Naive thymus-derived CD8-positive, alpha-beta T cell (primary cell): ENCODE results near the gene KRT4. TPM values are rescaled to one million over a fixed set of nuclear protein-coding genes. Genes with fewer than 3 reads are reported as not detected.

Experiments used
- ATAC-seq, 2 donors: fragments of 150-1000 bp; cut with Tn5 transposase in 1 of 2; sonication (Bioruptor Pico), chemical (Tn5 transposase) in 1 of 2; 1 replicate in 1 of 2; 2 replicates in 1 of 2; pipeline ENCODE4 v1.10.0; 2021; ENCODE audit warnings: mild to moderate bottlenecking in 2 of 2, moderate library complexity in 2 of 2
- POLR2A ChIA-PET: fragments of 350-600 bp; sonication (Branson Sonifier 250); formaldehyde crosslinking; loops from one replicate; lab custom pipeline; 2021; ENCODE audit warnings: antibody characterized with exemption; lab: Charles Lee
- DNase-seq, 10 donors: peaks; one replicate each; pipeline versions ENCODE4 v3.0.0 to v3.0.0-alpha.2; 2020 to 2022
- H3K27ac Mint-ChIP-seq, 10 donors: one replicate each; pipeline ENCODE4 v1.8.0; 2020 to 2022; ENCODE audit warnings: mild to moderate bottlenecking in 10 of 10, mixed read lengths in 10 of 10, moderate library complexity in 4 of 10, inconsistent platforms in 1 of 10
- H3K27me3 Mint-ChIP-seq, 5 donors: one replicate each; pipeline ENCODE4 v1.8.0; 2021 to 2022; ENCODE audit warnings: mixed read lengths in 5 of 5
- H3K36me3 Mint-ChIP-seq, 3 donors: one replicate each; pipeline ENCODE4 v1.8.0; 2020 to 2022; ENCODE audit warnings: mixed read lengths in 3 of 3, mild to moderate bottlenecking in 2 of 3, inconsistent platforms in 1 of 3
- H3K4me1 Mint-ChIP-seq, 4 donors: one replicate each; pipeline ENCODE4 v1.8.0; 2021 to 2022; ENCODE audit warnings: mixed read lengths in 4 of 4
- H3K4me3 Mint-ChIP-seq, 10 donors: one replicate each; pipeline ENCODE4 v1.8.0; 2020 to 2022; ENCODE audit warnings: mild to moderate bottlenecking in 10 of 10, mixed read lengths in 10 of 10, moderate library complexity in 6 of 10, inconsistent platforms in 1 of 10
- H3K9me3 Mint-ChIP-seq, 9 donors: one replicate each; pipeline ENCODE4 v1.8.0; 2020 to 2022; ENCODE audit warnings: mixed read lengths in 9 of 9, mild to moderate bottlenecking in 3 of 9, inconsistent platforms in 1 of 9, moderate library complexity in 1 of 9
- polyA plus RNA-seq, 3 donors: library from polyadenylated mRNA; unstranded; fragments of 300-500 nt; fragmentation: Illumina TruSeq; gene quantifications; one replicate each; pipeline ENCODE4 v1.2.3, GENCODE V29; 2021
- total RNA-seq, 8 experiments: library from RNA in 2 of 8; stranded (reverse) in 2 of 8; gene quantifications; one replicate each; pipeline ENCODE4 v1.2.3 and lab custom pipeline; 2021 to 2026

KRT4 gene
- total and polyA plus RNA-seq, 5 experiments from 2014 or later = not detected

GRCh38 chr12:52817003-52817698 lies 3.2 kb upstream of the KRT4 start:
- no peaks in the 10 kb centered on the region for H3K9me3 Mint-ChIP-seq
- H3K27me3 Mint-ChIP-seq = peaks cover 0 to 4% (median 0%) of the 10 kb centered on the region in 5 donors

GRCh38 chr12:52815676-52816588 lies 2.0 kb upstream of the KRT4 start:
- Mint-ChIP-seq H3K27ac (no peak overlapping the region), H3K4me1 (peaks cover 10 to 18% (median 14%) of the 10 kb centered on the region in 4 donors), H3K9me3 (no peaks in the 10 kb centered on the region), H3K27me3 (peaks cover 0 to 4% (median 0%) of the 10 kb centered on the region in 5 donors), H3K4me3 (no peak overlapping the region), H3K36me3 (no peaks in the 10 kb centered on the region)
- ATAC-seq (no peak), DNase-seq (no peak)
- POLR2A ChIA-PET = interaction anchor here (0.6 kb wide), 1 partner anchor 206 kb away, joined by 3 read pairs; no protein-coding TSS in a partner anchor

More at GRCh38 chr12:52817003-52817698, 3.2 kb upstream of the KRT4 start:
- Mint-ChIP-seq H3K36me3 (no peaks in the 10 kb centered on the region), H3K4me1 (peaks cover 10 to 22% (median 15%) of the 10 kb centered on the region in 4 donors), H3K4me3 (peak overlapping the region in 6 of 10 donors; percentile 2 to 50 (median 24)), H3K27ac (peak overlapping the region in 3 of 10 donors; percentile 49 to 76 (median 64))
- POLR2A ChIA-PET = no interaction called here
- no peak for DNase-seq
- no peak for ATAC-seq

GRCh38 chr12:52815161-52815560 lies 1.2 kb upstream of the KRT4 start:
- DNase-seq (no peak), ATAC-seq (no peak)
- H3K27me3 Mint-ChIP-seq = peaks cover 0 to 4% (median 0%) of the 10 kb centered on the region in 5 donors
- H3K27ac Mint-ChIP-seq = no peak overlapping the region
- no peaks in the 10 kb centered on the region for H3K36me3 Mint-ChIP-seq
- POLR2A ChIA-PET = no interaction called here
- no peaks in the 10 kb centered on the region for H3K9me3 Mint-ChIP-seq
- H3K4me3 Mint-ChIP-seq = no peak overlapping the region
- peaks cover 8 to 18% (median 14%) of the 10 kb centered on the region in 4 donors for H3K4me1 Mint-ChIP-seq

GRCh38 chr12:52814710-52815155 lies 817 bp upstream of the KRT4 start:
- POLR2A ChIA-PET = no interaction called here
- Mint-ChIP-seq H3K36me3 (no peaks in the 10 kb centered on the region), H3K27me3 (peaks cover 0 to 4% (median 0%) of the 10 kb centered on the region in 5 donors), H3K4me1 (peaks cover 8 to 18% (median 14%) of the 10 kb centered on the region in 4 donors), H3K9me3 (no peaks in the 10 kb centered on the region), H3K27ac (no peak overlapping the region), H3K4me3 (no peak overlapping the region)
- no peak for ATAC-seq
- DNase-seq = no peak

GRCh38 chr12:52813203-52813819 lies 605 bp downstream of the KRT4 start:
- Mint-ChIP-seq H3K4me3 (no peak overlapping the region), H3K27me3 (peaks cover 0 to 2% (median 0%) of the 10 kb centered on the region in 5 donors), H3K36me3 (no peaks in the 10 kb centered on the region), H3K9me3 (no peaks in the 10 kb centered on the region), H3K4me1 (peaks cover 8 to 13% (median 11%) of the 10 kb centered on the region in 4 donors), H3K27ac (no peak overlapping the region)
- ATAC-seq (no peak), DNase-seq (no peak)
- POLR2A ChIA-PET = no interaction called here

GRCh38 chr12:52812749-52813148 lies 1.2 kb downstream of the KRT4 start:
- no peaks in the 10 kb centered on the region for H3K36me3 Mint-ChIP-seq
- DNase-seq (no peak), ATAC-seq (no peak)
- POLR2A ChIA-PET = no interaction called here
- peaks cover 5 to 8% (median 6%) of the 10 kb centered on the region in 4 donors for H3K4me1 Mint-ChIP-seq
- no peak overlapping the region for H3K4me3 Mint-ChIP-seq
- H3K27me3 Mint-ChIP-seq = peaks cover 0 to 6% (median 1%) of the 10 kb centered on the region in 5 donors
- H3K9me3 Mint-ChIP-seq = no peaks in the 10 kb centered on the region
- H3K27ac Mint-ChIP-seq = peak overlapping the region in 1 of 10 donors; percentile 43

- POLR2A ChIA-PET = no interaction called here
- DNase-seq = no peak
- H3K9me3 Mint-ChIP-seq = no peaks in the 10 kb centered on the region
- no peak for ATAC-seq
- peak overlapping the region in 2 of 10 donors; percentile 47 to 69 for H3K27ac Mint-ChIP-seq
- peaks cover 0 to 10% (median 2%) of the 10 kb centered on the region in 5 donors for H3K27me3 Mint-ChIP-seq
- H3K4me1 Mint-ChIP-seq = peaks cover 0 to under 1% (median under 1%) of the 10 kb centered on the region in 4 donors
- no peak overlapping the region for H3K4me3 Mint-ChIP-seq
- no peaks in the 10 kb centered on the region for H3K36me3 Mint-ChIP-seq
These were observed 1.9 kb downstream of the KRT4 start for GRCh38 chr12:52812073-52812400.

- Mint-ChIP-seq H3K36me3 (no peaks in the 10 kb centered on the region), H3K27ac (no peak overlapping the region), H3K27me3 (peaks cover 0 to 10% (median 2%) of the 10 kb centered on the region in 5 donors), H3K4me1 (no peaks in the 10 kb centered on the region), H3K4me3 (no peak overlapping the region), H3K9me3 (no peaks in the 10 kb centered on the region)
- ATAC-seq (no peak), DNase-seq (no peak)
- POLR2A ChIA-PET = no interaction called here
These were observed 2.5 kb downstream of the KRT4 start for GRCh38 chr12:52811191-52812072.

GRCh38 chr12:52810554-52810953 lies 3.4 kb downstream of the KRT4 start:
- ATAC-seq = no peak
- Mint-ChIP-seq H3K27ac (no peak overlapping the region), H3K27me3 (peaks cover 0 to 10% (median 2%) of the 10 kb centered on the region in 5 donors), H3K4me3 (no peak overlapping the region), H3K9me3 (no peaks in the 10 kb centered on the region), H3K4me1 (no peaks in the 10 kb centered on the region), H3K36me3 (no peaks in the 10 kb centered on the region)
- DNase-seq = no peak
- POLR2A ChIA-PET = no interaction called here

- H3K4me3 Mint-ChIP-seq = no peak overlapping the region
- no peaks in the 10 kb centered on the region for H3K36me3 Mint-ChIP-seq
- H3K27ac Mint-ChIP-seq = no peak overlapping the region
- DNase-seq = no peak
- H3K4me1 Mint-ChIP-seq = no peaks in the 10 kb centered on the region
- peaks cover 0 to 10% (median 2%) of the 10 kb centered on the region in 5 donors for H3K27me3 Mint-ChIP-seq
- no peak for ATAC-seq
- no peaks in the 10 kb centered on the region for H3K9me3 Mint-ChIP-seq
- POLR2A ChIA-PET = no interaction called here
These were observed 4.8 kb downstream of the KRT4 start for GRCh38 chr12:52809166-52809565.

- Mint-ChIP-seq H3K27me3 (peaks cover 0 to 10% (median 2%) of the 10 kb centered on the region in 5 donors), H3K36me3 (no peaks in the 10 kb centered on the region), H3K27ac (peak overlapping the region in 1 of 10 donors; percentile 2), H3K9me3 (no peaks in the 10 kb centered on the region), H3K4me3 (no peak overlapping the region), H3K4me1 (no peaks in the 10 kb centered on the region)
- ATAC-seq (no peak), DNase-seq (no peak)
- POLR2A ChIA-PET = no interaction called here
These were observed 5.2 kb downstream of the KRT4 start for GRCh38 chr12:52808573-52809160.
